Fibroblast of mammary gland (primary cell): ENCODE data around the gene SH3BP5.
A peak's percentile ranks its signal among the peaks of the same experiment; 100 is the strongest.

Source experiments
- DNase-seq: peaks from one replicate; pipeline ENCODE4 v3.0.0-alpha.2; 2010; ENCODE audit warnings: low read depth
- H3K4me3 ChIP-seq: 2 replicates; pipeline ENCODE4 v1.5.1; 2011; ENCODE audit warnings: low read depth, mild to moderate bottlenecking, low read length, moderate library complexity; ENCODE audit not compliant: control insufficient read depth
- CTCF ChIP-seq: conservative IDR thresholded peaks from 2 replicates; pipeline ENCODE4 v1.5.1; 2011; ENCODE audit warnings: low read depth, low read length, inconsistent platforms; ENCODE audit not compliant: control insufficient read depth, insufficient read depth

The SH3BP5 gene

GRCh38 chr3:15312550-15312949, 19.8 kb downstream of the SH3BP5 start:
- DNase-seq: no peak
- no peak overlapping the region for H3K4me3 ChIP-seq
- no peak for TF ChIP-seq CTCF

GRCh38 chr3:15310491-15311370, 21.7 kb downstream of the SH3BP5 start:
- no peak overlapping the region for H3K4me3 ChIP-seq
- TF ChIP-seq CTCF: no peak
- peak; percentile 68 for DNase-seq

GRCh38 chr3:15309662-15310335, 22.6 kb downstream of the SH3BP5 start:
- no peak overlapping the region for H3K4me3 ChIP-seq
- peak; percentile 48 for DNase-seq
- TF ChIP-seq CTCF: no peak

- no peak overlapping the region for H3K4me3 ChIP-seq
- no peak for TF ChIP-seq CTCF
- no peak for DNase-seq
These were observed 24.8 kb downstream of the SH3BP5 start for GRCh38 chr3:15307580-15307979.

- no peak for TF ChIP-seq CTCF
- H3K4me3 ChIP-seq: no peak overlapping the region
- no peak for DNase-seq
These were observed 25.4 kb downstream of the SH3BP5 start for GRCh38 chr3:15306979-15307359.

GRCh38 chr3:15305359-15305844, 27.0 kb downstream of the SH3BP5 start:
- no peak overlapping the region for H3K4me3 ChIP-seq
- no peak for DNase-seq

More at GRCh38 chr3:15305359-15305844, 27.0 kb downstream of the SH3BP5 start:
- TF ChIP-seq CTCF: peak; percentile 40
